Astrocyte of the cerebellum (primary cell): ENCODE results near the gene CCM2.

Source experiments
- DNase-seq: peaks from one replicate; pipeline ENCODE4 v3.0.0-alpha.2; 2011; ENCODE audit warnings: low read depth
- H3K4me3 ChIP-seq: 2 replicates; pipeline ENCODE4 v1.5.1; 2011; ENCODE audit warnings: mild to moderate bottlenecking, low read depth, low read length, moderate library complexity
- in situ Hi-C: cut with HindIII; loops from 2 replicates; pipeline ENCODE4 v1.10.0; 2017; ENCODE audit warnings: low sequenced_read_pairs
- TF ChIP-seq, protein P1 (sequence below): IDR thresholded peaks from 2 replicates; pipeline ENCODE4 v1.5.1; 2012; ENCODE audit warnings: low read length, low read depth, moderate library complexity, mild to moderate bottlenecking; ENCODE audit errors: missing control alignments

The CCM2 gene

GRCh38 chr7:45000093-45001032 lies at the start of gene CCM2:
TSS of gene CCM2 (plus strand) at chr7:45000201. CDS start at chr7:45000334, 133 bp downstream.
- in situ Hi-C loops, result no loop called here
- TF ChIP-seq, protein P1, sequence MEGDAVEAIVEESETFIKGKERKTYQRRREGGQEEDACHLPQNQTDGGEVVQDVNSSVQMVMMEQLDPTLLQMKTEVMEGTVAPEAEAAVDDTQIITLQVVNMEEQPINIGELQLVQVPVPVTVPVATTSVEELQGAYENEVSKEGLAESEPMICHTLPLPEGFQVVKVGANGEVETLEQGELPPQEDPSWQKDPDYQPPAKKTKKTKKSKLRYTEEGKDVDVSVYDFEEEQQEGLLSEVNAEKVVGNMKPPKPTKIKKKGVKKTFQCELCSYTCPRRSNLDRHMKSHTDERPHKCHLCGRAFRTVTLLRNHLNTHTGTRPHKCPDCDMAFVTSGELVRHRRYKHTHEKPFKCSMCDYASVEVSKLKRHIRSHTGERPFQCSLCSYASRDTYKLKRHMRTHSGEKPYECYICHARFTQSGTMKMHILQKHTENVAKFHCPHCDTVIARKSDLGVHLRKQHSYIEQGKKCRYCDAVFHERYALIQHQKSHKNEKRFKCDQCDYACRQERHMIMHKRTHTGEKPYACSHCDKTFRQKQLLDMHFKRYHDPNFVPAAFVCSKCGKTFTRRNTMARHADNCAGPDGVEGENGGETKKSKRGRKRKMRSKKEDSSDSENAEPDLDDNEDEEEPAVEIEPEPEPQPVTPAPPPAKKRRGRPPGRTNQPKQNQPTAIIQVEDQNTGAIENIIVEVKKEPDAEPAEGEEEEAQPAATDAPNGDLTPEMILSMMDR, result no peak
- DNase-seq, result no peak
- H3K4me3 ChIP-seq, result peak within 1 kb of the TSS; percentile 69

DNA sequence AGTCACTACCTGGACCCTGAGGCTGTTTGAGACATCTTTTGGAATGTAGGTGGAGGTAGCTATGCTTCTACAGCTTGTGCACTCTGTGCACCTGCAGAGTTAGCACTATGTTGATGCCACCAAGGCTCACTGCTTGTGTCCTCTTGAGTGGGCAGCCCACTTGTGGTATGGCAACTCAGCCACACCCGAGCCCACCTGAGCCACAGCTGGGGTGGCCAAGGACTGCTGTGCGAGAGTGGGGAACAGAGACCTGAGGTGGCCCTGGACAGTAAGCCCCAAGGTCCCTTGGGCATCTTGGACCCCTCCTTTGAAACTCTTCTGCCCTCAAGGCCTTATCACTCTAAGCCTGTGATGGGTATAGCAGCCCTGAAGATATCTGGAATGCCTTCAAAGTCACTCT lies 46.8 kb upstream of the CCM2 start:
- in situ Hi-C loops, result no loop called here
- no peak overlapping the region for H3K4me3 ChIP-seq
- TF ChIP-seq, protein P1, result no peak
- DNase-seq, result no peak

GRCh38 chr7:44955733-44956132 lies 44.3 kb upstream of the CCM2 start:
- no peak overlapping the region for H3K4me3 ChIP-seq
- DNase-seq, result no peak
- in situ Hi-C loops, result no loop called here
- TF ChIP-seq, protein P1, result no peak

DNA sequence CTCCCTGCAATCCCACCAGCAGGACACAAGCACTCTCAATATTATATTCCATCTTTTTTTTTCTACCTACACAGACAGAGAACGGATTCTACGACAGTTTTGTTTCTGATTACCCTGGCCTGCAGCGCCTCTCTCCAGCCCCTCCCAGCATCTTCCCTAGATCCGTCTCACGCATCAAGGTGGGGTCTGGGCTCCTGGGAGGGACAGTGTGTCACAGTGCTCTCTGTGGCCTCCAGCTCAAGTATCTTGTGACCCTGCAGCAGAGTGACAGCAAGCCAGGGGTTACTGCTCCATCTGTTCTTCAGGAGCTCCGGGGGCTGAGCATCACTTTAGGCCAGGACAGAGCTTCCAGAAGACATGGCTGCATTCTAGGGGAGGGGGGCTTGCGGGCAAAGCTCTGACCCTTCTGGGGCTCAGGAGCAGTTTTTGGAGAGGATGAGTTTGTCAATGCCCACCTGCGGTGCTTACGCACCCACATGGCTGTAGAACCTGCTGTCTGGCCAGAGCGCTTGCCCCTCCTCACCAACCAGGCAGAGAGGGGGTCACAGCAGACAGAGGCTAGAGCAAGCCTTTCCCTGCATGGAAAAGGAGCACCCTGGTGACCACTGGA lies 43.7 kb upstream of the CCM2 start:
- no peak overlapping the region for H3K4me3 ChIP-seq
- in situ Hi-C loops, result no loop called here
- TF ChIP-seq, protein P1, result no peak
- DNase-seq, result no peak

GRCh38 chr7:44958645-44959344 lies 41.2 kb upstream of the CCM2 start:
- in situ Hi-C loops, result no loop called here
- TF ChIP-seq, protein P1, result no peak
- DNase-seq, result no peak
- no peak overlapping the region for H3K4me3 ChIP-seq

DNA sequence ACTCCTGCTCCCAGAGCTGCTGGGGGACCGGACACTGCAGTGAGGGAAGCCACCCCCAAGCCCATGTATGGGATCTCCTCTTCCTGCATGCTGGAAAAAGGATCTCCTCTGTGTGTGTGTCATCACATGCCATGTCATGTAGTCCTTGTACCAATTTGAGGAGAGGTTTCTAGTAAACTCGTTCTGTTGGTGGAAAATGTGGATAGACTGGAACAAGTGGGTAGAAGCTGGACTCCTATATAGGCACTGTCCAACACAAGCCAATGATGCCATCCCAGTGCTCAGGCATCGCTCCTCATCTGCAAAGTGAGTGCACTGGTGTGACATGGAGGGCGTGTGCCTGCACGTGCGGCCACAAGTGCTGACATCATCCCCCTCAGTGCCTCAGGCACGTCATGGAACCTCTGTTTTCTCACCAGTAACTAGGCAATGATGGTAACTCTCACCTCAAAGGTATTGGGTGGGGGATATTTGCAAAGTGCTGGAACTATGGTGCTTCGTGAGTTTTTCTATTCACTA lies 40.5 kb upstream of the CCM2 start:
- TF ChIP-seq, protein P1, result no peak
- no peak for DNase-seq
- no peak overlapping the region for H3K4me3 ChIP-seq
- in situ Hi-C loops, result no loop called here
